Stimulated activated CD8-positive, alpha-beta memory T cell treated with anti-CD3 and anti-CD28 coated beads, Interleukin-7, amount 100 ng/mL, for 48 hours (primary cell): ENCODE results near the gene ITPA.
"Not testable (repeated sequence)": the region's sequence is repeated elsewhere in the genome, so short reads cannot be mapped to it uniquely, and the experiment has no call there.

Source experiments
- DNase-seq, 2 donors: peaks; one replicate each; pipeline ENCODE4 v3.0.0-alpha.2; 2020; ENCODE audit warnings: low read depth in 1 of 2; ENCODE audit errors: extremely low read depth in 1 of 2

Gene ITPA

GRCh38 chr20:3172933-3173609 lies 36.2 kb upstream of the ITPA start, which contains the start of gene LZTS3:
Gene LZTS3 (minus strand): TSS chr20:3173549. CDS start chr20:3167163, 6,386 bp downstream.
- peak; percentile 57 to 67 for DNase-seq

- peak; percentile 71 to 79 for DNase-seq
These were observed 35.5 kb upstream of the ITPA start for GRCh38 chr20:3173610-3174441.

GRCh38 chr20:3174442-3175261 lies 34.6 kb upstream of the ITPA start:
- DNase-seq, result no peak

- no peak for DNase-seq
These were observed 34.0 kb upstream of the ITPA start for GRCh38 chr20:3175270-3175669.

- DNase-seq, result no peak
These were observed 31.4 kb upstream of the ITPA start for GRCh38 chr20:3177746-3178485.

GRCh38 chr20:3180319-3180718 lies 29.0 kb upstream of the ITPA start:
- no peak for DNase-seq

- no peak for DNase-seq
These were observed 28.0 kb upstream of the ITPA start for GRCh38 chr20:3181270-3181669.

GRCh38 chr20:3182429-3182828 lies 26.9 kb upstream of the ITPA start:
- DNase-seq, result not testable (repeated sequence)

- no peak for DNase-seq
These were observed 25.2 kb upstream of the ITPA start for GRCh38 chr20:3183896-3184612.

- DNase-seq, result not testable (repeated sequence)
These were observed 21.4 kb upstream of the ITPA start for GRCh38 chr20:3187861-3188260.

- no peak for DNase-seq
These were observed 20.4 kb upstream of the ITPA start for GRCh38 chr20:3188823-3189413.

GRCh38 chr20:3189561-3190131 lies 19.7 kb upstream of the ITPA start:
- DNase-seq, result no peak

GRCh38 chr20:3190681-3191111 lies 18.6 kb upstream of the ITPA start:
- DNase-seq, result no peak

GRCh38 chr20:3192226-3193015 lies 16.9 kb upstream of the ITPA start:
- DNase-seq, result no peak

- DNase-seq, result no peak
These were observed 15.3 kb upstream of the ITPA start for GRCh38 chr20:3193806-3194616.

GRCh38 chr20:3194617-3195280 lies 14.5 kb upstream of the ITPA start:
- DNase-seq, result no peak
